Endothelial cell of umbilical vein (primary cell): Measurements from ENCODE around the gene ZNF281. TPM values are rescaled to one million over a fixed set of nuclear protein-coding genes. Genes with fewer than 3 reads are reported as not detected.

Experiments used
- BruUV-seq: library from RNA; stranded (reverse); fragments of 400-500 nt; replicated peaks from 2 replicates; lab custom pipeline; 2021; lab: Mats Ljungman, UMichigan
- CTCF ChIA-PET: fragments of 300-600, 350-600 bp; sonication (Branson Sonifier 250); formaldehyde crosslinking; loops from one replicate; lab custom pipeline; 2021; ENCODE audit warnings: antibody characterized with exemption, inconsistent platforms; lab: Charles Lee
- POLR2A ChIA-PET: fragments of 300-600, 350-600 bp; sonication (Branson Sonifier 250); formaldehyde crosslinking; loops from one replicate; lab custom pipeline; 2021; ENCODE audit warnings: antibody characterized with exemption, inconsistent platforms; lab: Charles Lee
- DNase-seq: peaks from one replicate; pipeline ENCODE4 v3.0.0-alpha.2; 2011; ENCODE audit warnings: low read depth, low spot score
- FAIRE-seq: peaks from 2 replicates; lab custom pipeline; 2011; peaks lifted over from hg19 to GRCh38; lab: Jason Lieb, UNC
- H2AFZ ChIP-seq: 2 replicates; pipeline ENCODE4 v1.6.0; 2012; ENCODE audit warnings: low read depth, low read length, control low read depth, inconsistent platforms
- H3K27ac ChIP-seq: 2 replicates; pipeline ENCODE4 v1.5.1; 2011; ENCODE audit warnings: low read depth, mild to moderate bottlenecking, control low read depth, low read length, moderate library complexity; ENCODE audit not compliant: insufficient read depth
- H3K27me3 ChIP-seq, 2 experiments: 2 replicates each; pipeline versions ENCODE4 v1.6.0 to v1.6.1; 2011; ENCODE audit warnings: low read length in 2 of 2, mixed read lengths in 1 of 2; ENCODE audit not compliant: control insufficient read depth in 2 of 2, insufficient read depth in 2 of 2
- H3K36me3 ChIP-seq, 2 experiments: 2 replicates in 1 of 2; 3 replicates in 1 of 2; pipeline ENCODE4 v1.5.1; 2011; ENCODE audit warnings: low read length in 2 of 2, mild to moderate bottlenecking in 1 of 2, moderate library complexity in 1 of 2; ENCODE audit not compliant: control insufficient read depth in 2 of 2, insufficient read depth in 2 of 2; ENCODE audit errors: extremely low read depth in 1 of 2
- H3K4me1 ChIP-seq: 3 replicates; pipeline ENCODE4 v1.5.1; 2011; ENCODE audit warnings: mild to moderate bottlenecking, low read length; ENCODE audit not compliant: control insufficient read depth, insufficient read depth; ENCODE audit errors: extremely low read depth
- H3K4me2 ChIP-seq: 2 replicates; pipeline ENCODE4 v1.6.1; 2011; ENCODE audit warnings: low read length, control low read depth, mixed read lengths; ENCODE audit not compliant: insufficient read depth
- H3K4me3 ChIP-seq, 3 experiments: fragments of 200-600 bp in 1 of 3; sonication (generic), shearing (Covaris generic) in 1 of 3; replicated peaks in 1 of 3; 2 replicates each; pipeline ENCODE4 v1.5.1; 2011 to 2016; ENCODE audit warnings: control low read depth in 3 of 3, low read length in 3 of 3, mild to moderate bottlenecking in 2 of 3, inconsistent platforms in 1 of 3, low read depth in 1 of 3, moderate library complexity in 1 of 3; ENCODE audit not compliant: insufficient read depth in 1 of 3
- H3K79me2 ChIP-seq: 2 replicates; pipeline ENCODE4 v1.6.0; 2012; ENCODE audit warnings: low read length, inconsistent platforms; ENCODE audit not compliant: control insufficient read depth, insufficient read depth
- H3K9ac ChIP-seq: replicated peaks from 2 replicates; pipeline ENCODE3; 2011; ENCODE audit warnings: low read length, control low read depth; ENCODE audit not compliant: insufficient read depth; ENCODE audit errors: extremely low read depth
- H3K9me1 ChIP-seq: replicated peaks from 3 replicates; pipeline ENCODE4 v1.6.0; 2011; ENCODE audit warnings: mild to moderate bottlenecking, low read length; ENCODE audit not compliant: control insufficient read depth, insufficient read depth; ENCODE audit errors: extremely low read depth
- H3K9me3 ChIP-seq: replicated peaks from 2 replicates; pipeline ENCODE4 v1.5.1; 2012; ENCODE audit warnings: low read length, inconsistent platforms; ENCODE audit not compliant: control insufficient read depth, insufficient read depth
- H4K20me1 ChIP-seq: replicated peaks from 2 replicates; pipeline ENCODE3; 2011; ENCODE audit warnings: mild to moderate bottlenecking, low read length; ENCODE audit not compliant: control insufficient read depth, insufficient read depth; ENCODE audit errors: extremely low read depth
- CTCF ChIP-seq, 2 donors: IDR thresholded peaks; 1 replicate in 1 of 2; 2 replicates in 1 of 2; pipeline ENCODE4 v1.5.1; 2011; ENCODE audit warnings: low read length in 2 of 2, mild to moderate bottlenecking in 2 of 2, moderate library complexity in 2 of 2, control low read depth in 1 of 2, inconsistent platforms in 1 of 2, low read depth in 1 of 2; ENCODE audit not compliant: insufficient read depth in 1 of 2; ENCODE audit errors: extremely low read depth in 1 of 2
- EZH2 ChIP-seq: IDR thresholded peaks from 2 replicates; pipeline ENCODE4 v1.6.1; 2012; ENCODE audit warnings: borderline replicate concordance, low read depth, mild to moderate bottlenecking, moderate library complexity, low read length, inconsistent platforms; ENCODE audit not compliant: severe bottlenecking
- FOS ChIP-seq: IDR thresholded peaks from 2 replicates; pipeline ENCODE4 v1.6.1; 2011; ENCODE audit warnings: mild to moderate bottlenecking, low read length, moderate library complexity, borderline replicate concordance; ENCODE audit not compliant: insufficient read depth
- GATA2 ChIP-seq: IDR thresholded peaks from 2 replicates; pipeline ENCODE4 v1.7.0; 2011; ENCODE audit warnings: low read depth, mild to moderate bottlenecking, moderate library complexity, mixed read lengths, low read length; ENCODE audit not compliant: insufficient read length, insufficient read depth
- JUN ChIP-seq: IDR thresholded peaks from 2 replicates; pipeline ENCODE4 v1.6.1; 2011; ENCODE audit warnings: borderline replicate concordance, low read depth; ENCODE audit not compliant: insufficient read length, insufficient read depth
- MAX ChIP-seq: IDR thresholded peaks from 2 replicates; pipeline ENCODE4 v1.6.1; 2011; ENCODE audit not compliant: insufficient read depth, insufficient read length
- MYC ChIP-seq: IDR thresholded peaks from one replicate; pipeline ENCODE4 v1.6.1; 2011; ENCODE audit warnings: mild to moderate bottlenecking, low read depth, low read length
- POLR2A ChIP-seq: IDR thresholded peaks from 2 replicates; pipeline ENCODE4 v1.6.1; 2012; ENCODE audit warnings: low read depth, mild to moderate bottlenecking, control low read depth, low read length
- POLR2AphosphoS5 ChIP-seq: IDR thresholded peaks from 2 replicates; pipeline ENCODE4 v1.6.1; 2012; ENCODE audit warnings: low read depth, mild to moderate bottlenecking, control low read depth, low read length, moderate library complexity; ENCODE audit not compliant: insufficient read depth
- dilution Hi-C: fragments of 300-500 bp; cut with MboI; formaldehyde crosslinking; loops from one replicate; pipeline ENCODE4 v1.15.0; 2019; ENCODE audit warnings: low sequenced_read_pairs; ENCODE audit not compliant: extremely low pct_ligation_motif_present
- intact Hi-C: fragments of 100-400 bp; cut with micrococcal nuclease; formaldehyde crosslinking; loops from one replicate; pipeline ENCODE4 v1.10.0; 2022
- polyA plus RNA-seq, 4 experiments: library from polyadenylated mRNA; depleted of rRNA in 3 of 4; stranded (reverse) in 3 of 4; unstranded in 1 of 4; fragments of >200 nt; gene quantifications; 2 replicates each; pipeline versions ENCODE4 v1.2.1 to v1.2.3, GENCODE V29; 2011 to 2012; ENCODE audit warnings: missing spikeins in 1 of 4
- total RNA-seq: library from RNA; stranded (reverse); gene quantifications from 2 replicates; pipeline ENCODE4 v1.2.3, GENCODE V29; 2021

Gene ZNF281
- total and polyA plus RNA-seq, 2 donors (not counting 3 experiments of a cell fraction or from before 2014, with no cell fraction given), result 5.2 to 22.3 TPM

GRCh38 chr1:200400556-200400955, 9.3 kb downstream of the ZNF281 start:
- FAIRE-seq, result no peak
- H3K4me2 ChIP-seq, result no peak overlapping the region
- H3K27ac ChIP-seq, result no peak overlapping the region
- DNase-seq, result no peak
- ChIA-PET POLR2A (no interaction called here), CTCF (interaction anchor here (1.1 kb wide), 1 partner anchor 8 kb away, joined by 3 read pairs; no protein-coding TSS in a partner anchor)
- no peak overlapping the region for H3K4me3 ChIP-seq
- H3K36me3 ChIP-seq, result peaks cover 0 to 2% of the 10 kb centered on the region in 2 experiments
- TF ChIP-seq JUN, result no peak
- TF ChIP-seq MYC, result no peak
- no peak for TF ChIP-seq CTCF (IDR thresholded peaks at IDR 0.05; ENCODE audit: extremely low read depth in 1 of 2, insufficient read depth in 1 of 2, low read depth in 1 of 2, low read length in 2 of 2)
- TF ChIP-seq POLR2A, result no peak
- TF ChIP-seq FOS, result no peak
- TF ChIP-seq MAX, result no peak
- no peak for TF ChIP-seq EZH2
- no peak for TF ChIP-seq POLR2AphosphoS5
- TF ChIP-seq GATA2, result no peak
- no TSS peak for BruUV-seq
- H3K79me2 ChIP-seq, result peaks cover 24% of the 10 kb centered on the region
- no peaks in the 10 kb centered on the region for H3K27me3 ChIP-seq
- dilution Hi-C loops (no loop called here), intact Hi-C loops (no loop called here)
- H3K9ac ChIP-seq, result no peak overlapping the region
- H4K20me1 ChIP-seq, result peaks cover 17% of the 10 kb centered on the region
- H3K9me1 ChIP-seq, result no peaks in the 10 kb centered on the region
- H3K4me1 ChIP-seq, result peaks cover 2% of the 10 kb centered on the region
- H3K9me3 ChIP-seq, result no peaks in the 10 kb centered on the region
- no peak overlapping the region for H2AFZ ChIP-seq
